Measurements from ENCODE around the gene MYL3. TPM values are rescaled to one million over a fixed set of nuclear protein-coding genes. Genes with fewer than 3 reads are reported as not detected.

The MYL3 gene
- total and polyA plus RNA-seq, 2 experiments from 2014 or later = not detected

DNA sequence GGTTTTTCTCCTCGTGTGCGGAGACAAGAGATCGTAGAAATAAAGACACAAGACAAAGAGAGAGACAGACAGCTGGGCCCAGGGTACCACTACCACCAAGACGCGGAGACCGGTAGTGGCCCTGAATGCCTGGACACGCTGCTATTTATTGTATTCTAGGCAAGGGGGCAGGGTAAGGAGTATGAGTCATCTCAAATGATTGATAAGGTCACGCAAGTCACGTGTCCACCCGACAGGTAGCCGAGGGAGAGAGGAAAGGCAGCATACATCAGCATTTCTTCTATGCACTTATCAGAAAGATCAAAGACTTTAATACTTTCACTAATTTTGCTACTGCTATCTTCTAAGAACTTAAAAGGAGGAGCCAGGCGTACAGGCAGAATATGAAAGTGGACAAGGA is 28.2 kb downstream of the MYL3 start (continued):
- TF ChIP-seq, protein P1, sequence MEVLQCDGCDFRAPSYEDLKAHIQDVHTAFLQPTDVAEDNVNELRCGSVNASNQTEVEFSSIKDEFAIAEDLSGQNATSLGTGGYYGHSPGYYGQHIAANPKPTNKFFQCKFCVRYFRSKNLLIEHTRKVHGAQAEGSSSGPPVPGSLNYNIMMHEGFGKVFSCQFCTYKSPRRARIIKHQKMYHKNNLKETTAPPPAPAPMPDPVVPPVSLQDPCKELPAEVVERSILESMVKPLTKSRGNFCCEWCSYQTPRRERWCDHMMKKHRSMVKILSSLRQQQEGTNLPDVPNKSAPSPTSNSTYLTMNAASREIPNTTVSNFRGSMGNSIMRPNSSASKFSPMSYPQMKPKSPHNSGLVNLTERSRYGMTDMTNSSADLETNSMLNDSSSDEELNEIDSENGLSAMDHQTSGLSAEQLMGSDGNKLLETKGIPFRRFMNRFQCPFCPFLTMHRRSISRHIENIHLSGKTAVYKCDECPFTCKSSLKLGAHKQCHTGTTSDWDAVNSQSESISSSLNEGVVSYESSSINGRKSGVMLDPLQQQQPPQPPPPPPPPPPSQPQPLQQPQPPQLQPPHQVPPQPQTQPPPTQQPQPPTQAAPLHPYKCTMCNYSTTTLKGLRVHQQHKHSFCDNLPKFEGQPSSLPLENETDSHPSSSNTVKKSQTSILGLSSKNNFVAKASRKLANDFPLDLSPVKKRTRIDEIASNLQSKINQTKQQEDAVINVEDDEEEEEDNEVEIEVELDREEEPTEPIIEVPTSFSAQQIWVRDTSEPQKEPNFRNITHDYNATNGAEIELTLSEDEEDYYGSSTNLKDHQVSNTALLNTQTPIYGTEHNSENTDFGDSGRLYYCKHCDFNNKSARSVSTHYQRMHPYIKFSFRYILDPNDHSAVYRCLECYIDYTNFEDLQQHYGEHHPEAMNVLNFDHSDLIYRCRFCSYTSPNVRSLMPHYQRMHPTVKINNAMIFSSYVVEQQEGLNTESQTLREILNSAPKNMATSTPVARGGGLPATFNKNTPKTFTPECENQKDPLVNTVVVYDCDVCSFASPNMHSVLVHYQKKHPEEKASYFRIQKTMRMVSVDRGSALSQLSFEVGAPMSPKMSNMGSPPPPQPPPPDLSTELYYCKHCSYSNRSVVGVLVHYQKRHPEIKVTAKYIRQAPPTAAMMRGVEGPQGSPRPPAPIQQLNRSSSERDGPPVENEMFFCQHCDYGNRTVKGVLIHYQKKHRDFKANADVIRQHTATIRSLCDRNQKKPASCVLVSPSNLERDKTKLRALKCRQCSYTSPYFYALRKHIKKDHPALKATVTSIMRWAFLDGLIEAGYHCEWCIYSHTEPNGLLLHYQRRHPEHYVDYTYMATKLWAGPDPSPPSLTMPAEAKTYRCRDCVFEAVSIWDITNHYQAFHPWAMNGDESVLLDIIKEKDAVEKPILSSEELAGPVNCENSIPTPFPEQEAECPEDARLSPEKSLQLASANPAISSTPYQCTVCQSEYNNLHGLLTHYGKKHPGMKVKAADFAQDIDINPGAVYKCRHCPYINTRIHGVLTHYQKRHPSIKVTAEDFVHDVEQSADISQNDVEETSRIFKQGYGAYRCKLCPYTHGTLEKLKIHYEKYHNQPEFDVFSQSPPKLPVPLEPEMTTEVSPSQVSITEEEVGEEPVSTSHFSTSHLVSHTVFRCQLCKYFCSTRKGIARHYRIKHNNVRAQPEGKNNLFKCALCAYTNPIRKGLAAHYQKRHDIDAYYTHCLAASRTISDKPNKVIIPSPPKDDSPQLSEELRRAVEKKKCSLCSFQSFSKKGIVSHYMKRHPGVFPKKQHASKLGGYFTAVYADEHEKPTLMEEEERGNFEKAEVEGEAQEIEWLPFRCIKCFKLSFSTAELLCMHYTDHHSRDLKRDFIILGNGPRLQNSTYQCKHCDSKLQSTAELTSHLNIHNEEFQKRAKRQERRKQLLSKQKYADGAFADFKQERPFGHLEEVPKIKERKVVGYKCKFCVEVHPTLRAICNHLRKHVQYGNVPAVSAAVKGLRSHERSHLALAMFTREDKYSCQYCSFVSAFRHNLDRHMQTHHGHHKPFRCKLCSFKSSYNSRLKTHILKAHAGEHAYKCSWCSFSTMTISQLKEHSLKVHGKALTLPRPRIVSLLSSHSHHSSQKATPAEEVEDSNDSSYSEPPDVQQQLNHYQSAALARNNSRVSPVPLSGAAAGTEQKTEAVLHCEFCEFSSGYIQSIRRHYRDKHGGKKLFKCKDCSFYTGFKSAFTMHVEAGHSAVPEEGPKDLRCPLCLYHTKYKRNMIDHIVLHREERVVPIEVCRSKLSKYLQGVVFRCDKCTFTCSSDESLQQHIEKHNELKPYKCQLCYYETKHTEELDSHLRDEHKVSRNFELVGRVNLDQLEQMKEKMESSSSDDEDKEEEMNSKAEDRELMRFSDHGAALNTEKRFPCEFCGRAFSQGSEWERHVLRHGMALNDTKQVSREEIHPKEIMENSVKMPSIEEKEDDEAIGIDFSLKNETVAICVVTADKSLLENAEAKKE (CRISPR knock-in tag; IDR thresholded peaks at IDR 0.05) = no peak
- TF ChIP-seq EZH2 (IDR thresholded peaks at IDR 0.05; ENCODE audit: low read depth, unreplicated experiment) (no peak), JUNB (IDR thresholded peaks at IDR 0.05; ENCODE audit: unreplicated experiment) (no peak), ZNF114 (CRISPR knock-in tag; IDR thresholded peaks at IDR 0.05) (no peak), STAT1 (IDR thresholded peaks at IDR 0.05; ENCODE audit: unreplicated experiment) (no peak), CREB1 (CRISPR knock-in tag; IDR thresholded peaks at IDR 0.05; ENCODE audit: low read depth) (no peak), EZH2phosphoT487 (IDR thresholded peaks at IDR 0.05; ENCODE audit: unreplicated experiment) (no peak)
- TF ChIP-seq, protein P2, sequence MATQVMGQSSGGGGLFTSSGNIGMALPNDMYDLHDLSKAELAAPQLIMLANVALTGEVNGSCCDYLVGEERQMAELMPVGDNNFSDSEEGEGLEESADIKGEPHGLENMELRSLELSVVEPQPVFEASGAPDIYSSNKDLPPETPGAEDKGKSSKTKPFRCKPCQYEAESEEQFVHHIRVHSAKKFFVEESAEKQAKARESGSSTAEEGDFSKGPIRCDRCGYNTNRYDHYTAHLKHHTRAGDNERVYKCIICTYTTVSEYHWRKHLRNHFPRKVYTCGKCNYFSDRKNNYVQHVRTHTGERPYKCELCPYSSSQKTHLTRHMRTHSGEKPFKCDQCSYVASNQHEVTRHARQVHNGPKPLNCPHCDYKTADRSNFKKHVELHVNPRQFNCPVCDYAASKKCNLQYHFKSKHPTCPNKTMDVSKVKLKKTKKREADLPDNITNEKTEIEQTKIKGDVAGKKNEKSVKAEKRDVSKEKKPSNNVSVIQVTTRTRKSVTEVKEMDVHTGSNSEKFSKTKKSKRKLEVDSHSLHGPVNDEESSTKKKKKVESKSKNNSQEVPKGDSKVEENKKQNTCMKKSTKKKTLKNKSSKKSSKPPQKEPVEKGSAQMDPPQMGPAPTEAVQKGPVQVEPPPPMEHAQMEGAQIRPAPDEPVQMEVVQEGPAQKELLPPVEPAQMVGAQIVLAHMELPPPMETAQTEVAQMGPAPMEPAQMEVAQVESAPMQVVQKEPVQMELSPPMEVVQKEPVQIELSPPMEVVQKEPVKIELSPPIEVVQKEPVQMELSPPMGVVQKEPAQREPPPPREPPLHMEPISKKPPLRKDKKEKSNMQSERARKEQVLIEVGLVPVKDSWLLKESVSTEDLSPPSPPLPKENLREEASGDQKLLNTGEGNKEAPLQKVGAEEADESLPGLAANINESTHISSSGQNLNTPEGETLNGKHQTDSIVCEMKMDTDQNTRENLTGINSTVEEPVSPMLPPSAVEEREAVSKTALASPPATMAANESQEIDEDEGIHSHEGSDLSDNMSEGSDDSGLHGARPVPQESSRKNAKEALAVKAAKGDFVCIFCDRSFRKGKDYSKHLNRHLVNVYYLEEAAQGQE (IDR thresholded peaks at IDR 0.05; ENCODE audit: unreplicated experiment) = no peak
- TF ChIP-seq, protein P3, sequence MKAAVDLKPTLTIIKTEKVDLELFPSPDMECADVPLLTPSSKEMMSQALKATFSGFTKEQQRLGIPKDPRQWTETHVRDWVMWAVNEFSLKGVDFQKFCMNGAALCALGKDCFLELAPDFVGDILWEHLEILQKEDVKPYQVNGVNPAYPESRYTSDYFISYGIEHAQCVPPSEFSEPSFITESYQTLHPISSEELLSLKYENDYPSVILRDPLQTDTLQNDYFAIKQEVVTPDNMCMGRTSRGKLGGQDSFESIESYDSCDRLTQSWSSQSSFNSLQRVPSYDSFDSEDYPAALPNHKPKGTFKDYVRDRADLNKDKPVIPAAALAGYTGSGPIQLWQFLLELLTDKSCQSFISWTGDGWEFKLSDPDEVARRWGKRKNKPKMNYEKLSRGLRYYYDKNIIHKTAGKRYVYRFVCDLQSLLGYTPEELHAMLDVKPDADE (IDR thresholded peaks at IDR 0.05) = no peak
